HCEC 1CT (cell line): ENCODE results near the gene HGS.

ENCODE experiments used
- DNase-seq: peaks from one replicate; pipeline ENCODE4 v3.0.0-alpha.2; 2017

HGS gene, protein sequence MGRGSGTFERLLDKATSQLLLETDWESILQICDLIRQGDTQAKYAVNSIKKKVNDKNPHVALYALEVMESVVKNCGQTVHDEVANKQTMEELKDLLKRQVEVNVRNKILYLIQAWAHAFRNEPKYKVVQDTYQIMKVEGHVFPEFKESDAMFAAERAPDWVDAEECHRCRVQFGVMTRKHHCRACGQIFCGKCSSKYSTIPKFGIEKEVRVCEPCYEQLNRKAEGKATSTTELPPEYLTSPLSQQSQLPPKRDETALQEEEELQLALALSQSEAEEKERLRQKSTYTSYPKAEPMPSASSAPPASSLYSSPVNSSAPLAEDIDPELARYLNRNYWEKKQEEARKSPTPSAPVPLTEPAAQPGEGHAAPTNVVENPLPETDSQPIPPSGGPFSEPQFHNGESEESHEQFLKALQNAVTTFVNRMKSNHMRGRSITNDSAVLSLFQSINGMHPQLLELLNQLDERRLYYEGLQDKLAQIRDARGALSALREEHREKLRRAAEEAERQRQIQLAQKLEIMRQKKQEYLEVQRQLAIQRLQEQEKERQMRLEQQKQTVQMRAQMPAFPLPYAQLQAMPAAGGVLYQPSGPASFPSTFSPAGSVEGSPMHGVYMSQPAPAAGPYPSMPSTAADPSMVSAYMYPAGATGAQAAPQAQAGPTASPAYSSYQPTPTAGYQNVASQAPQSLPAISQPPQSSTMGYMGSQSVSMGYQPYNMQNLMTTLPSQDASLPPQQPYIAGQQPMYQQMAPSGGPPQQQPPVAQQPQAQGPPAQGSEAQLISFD

DNA sequence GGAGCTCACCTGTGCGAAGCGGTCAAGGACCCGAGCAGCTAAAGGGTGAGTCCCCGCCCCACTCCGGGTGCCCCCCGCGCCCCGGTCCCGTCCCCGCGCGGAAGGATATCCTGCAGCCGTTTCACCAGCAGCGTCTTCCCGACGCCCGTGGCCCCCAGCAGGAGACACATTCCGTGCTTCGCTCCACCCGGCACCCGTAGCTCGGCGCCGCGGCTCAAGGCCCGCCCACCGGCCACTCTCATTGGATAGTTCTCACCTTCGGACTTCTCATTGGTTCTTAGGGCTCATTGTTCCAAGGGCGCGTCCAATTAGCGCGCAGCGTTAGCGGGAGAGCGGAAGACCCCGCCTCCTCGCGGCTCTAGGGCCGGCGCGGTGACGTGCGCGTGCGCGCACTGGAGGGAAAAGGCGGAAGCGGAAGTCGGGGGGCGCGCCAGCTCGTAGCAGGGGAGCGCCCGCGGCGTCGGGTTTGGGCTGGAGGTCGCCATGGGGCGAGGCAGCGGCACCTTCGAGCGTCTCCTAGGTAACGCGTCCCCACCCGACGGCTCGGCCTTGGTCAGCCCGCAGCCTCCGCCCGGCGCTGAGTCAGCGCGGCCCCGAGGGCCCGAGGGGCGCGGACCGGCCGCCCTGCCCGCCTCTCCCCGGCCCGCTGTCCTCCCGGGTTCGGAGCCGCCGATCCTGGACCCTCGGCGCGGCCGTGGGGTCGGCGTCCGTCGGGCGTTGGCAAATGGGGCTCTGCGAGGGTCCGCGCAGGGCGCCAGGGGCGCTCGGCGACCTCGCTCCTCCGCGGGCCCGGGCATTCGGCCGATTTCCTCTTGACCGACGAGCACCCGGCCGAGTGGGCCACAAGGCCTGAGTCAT is at the start of gene HGS, which contains the start of gene ARL16:
Gene HGS (plus strand): TSS at position 428 of the 858 bp plus-strand sequence. CDS start 56 bp downstream, at position 484.
Gene ARL16 (minus strand): TSS at position 214 of the 858 bp plus-strand sequence. CDS start 44 bp downstream, at position 170.
- DNase-seq = peak; percentile 98

- DNase-seq = no peak
Observed at GRCh38 chr17:81635431-81635830, 48.4 kb upstream of the HGS start.

- peak; percentile 35 for DNase-seq
Observed at GRCh38 chr17:81635973-81636504, 47.8 kb upstream of the HGS start.

- DNase-seq = peak; percentile 74
Observed at GRCh38 chr17:81636505-81637288, 47.1 kb upstream of the HGS start, which contains the start of the genes NPLOC4 and TSPAN10. Gene NPLOC4 (minus strand): TSS chr17:81637112. CDS start chr17:81636930, 182 bp downstream. Gene TSPAN10 (plus strand): TSS chr17:81637196. CDS start chr17:81642413, 5,217 bp downstream.

- DNase-seq = no peak
Observed at GRCh38 chr17:81638683-81639082, 45.1 kb upstream of the HGS start.

DNA sequence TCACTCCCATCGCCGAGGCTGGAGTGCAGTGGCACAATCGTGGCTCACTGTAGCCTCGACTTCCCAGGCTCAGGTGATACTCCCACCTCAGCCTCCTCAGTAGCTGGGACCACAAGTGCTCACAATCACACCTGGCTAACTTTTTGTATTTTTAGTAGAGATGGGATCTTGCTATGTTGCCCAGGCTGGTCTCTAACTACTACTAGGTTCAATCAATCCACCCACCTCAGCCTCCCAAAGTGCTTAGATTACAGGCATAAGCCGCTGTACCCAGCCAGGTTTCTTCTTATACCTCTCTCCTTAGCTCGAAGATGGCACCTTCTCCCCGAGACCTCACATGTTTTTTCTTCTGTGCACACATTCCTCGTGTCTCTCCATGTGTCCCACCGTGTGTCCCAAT is 43.8 kb upstream of the HGS start:
- no peak for DNase-seq

DNA sequence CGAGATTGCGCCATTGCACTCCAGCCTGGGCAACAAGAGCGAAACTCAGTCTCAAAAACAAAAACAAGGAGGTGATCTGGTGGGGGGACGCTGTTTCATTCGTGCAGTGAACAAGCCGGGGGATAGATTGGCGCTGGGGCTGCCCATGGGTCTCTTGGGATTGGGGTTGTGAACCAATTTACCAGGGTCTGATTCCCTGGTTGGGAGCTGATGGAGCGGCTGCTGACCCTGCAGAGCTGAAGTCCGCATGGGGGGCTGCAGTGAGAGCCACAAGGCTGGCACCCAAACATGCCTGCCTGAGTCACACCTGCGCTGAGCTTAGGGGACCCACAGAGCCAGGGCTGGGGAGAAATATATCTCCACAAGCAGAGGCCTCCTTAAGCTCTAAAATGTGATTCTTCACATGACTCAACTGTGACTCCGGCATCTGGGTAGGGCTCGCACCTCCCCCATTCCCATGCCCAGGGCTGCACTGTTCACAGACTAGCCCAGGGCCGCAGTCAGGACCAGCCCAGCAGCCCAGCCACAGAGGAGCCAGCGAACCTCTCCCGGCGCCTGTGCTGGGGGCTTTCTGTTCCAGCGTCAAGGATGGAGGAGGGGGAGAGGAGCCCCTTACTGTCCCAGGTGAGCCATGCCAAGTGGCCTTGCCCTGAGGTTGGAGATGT is 41.9 kb upstream of the HGS start:
- peak; percentile 85 for DNase-seq

- DNase-seq = no peak
Observed at GRCh38 chr17:81644496-81644895, 39.3 kb upstream of the HGS start.

DNA sequence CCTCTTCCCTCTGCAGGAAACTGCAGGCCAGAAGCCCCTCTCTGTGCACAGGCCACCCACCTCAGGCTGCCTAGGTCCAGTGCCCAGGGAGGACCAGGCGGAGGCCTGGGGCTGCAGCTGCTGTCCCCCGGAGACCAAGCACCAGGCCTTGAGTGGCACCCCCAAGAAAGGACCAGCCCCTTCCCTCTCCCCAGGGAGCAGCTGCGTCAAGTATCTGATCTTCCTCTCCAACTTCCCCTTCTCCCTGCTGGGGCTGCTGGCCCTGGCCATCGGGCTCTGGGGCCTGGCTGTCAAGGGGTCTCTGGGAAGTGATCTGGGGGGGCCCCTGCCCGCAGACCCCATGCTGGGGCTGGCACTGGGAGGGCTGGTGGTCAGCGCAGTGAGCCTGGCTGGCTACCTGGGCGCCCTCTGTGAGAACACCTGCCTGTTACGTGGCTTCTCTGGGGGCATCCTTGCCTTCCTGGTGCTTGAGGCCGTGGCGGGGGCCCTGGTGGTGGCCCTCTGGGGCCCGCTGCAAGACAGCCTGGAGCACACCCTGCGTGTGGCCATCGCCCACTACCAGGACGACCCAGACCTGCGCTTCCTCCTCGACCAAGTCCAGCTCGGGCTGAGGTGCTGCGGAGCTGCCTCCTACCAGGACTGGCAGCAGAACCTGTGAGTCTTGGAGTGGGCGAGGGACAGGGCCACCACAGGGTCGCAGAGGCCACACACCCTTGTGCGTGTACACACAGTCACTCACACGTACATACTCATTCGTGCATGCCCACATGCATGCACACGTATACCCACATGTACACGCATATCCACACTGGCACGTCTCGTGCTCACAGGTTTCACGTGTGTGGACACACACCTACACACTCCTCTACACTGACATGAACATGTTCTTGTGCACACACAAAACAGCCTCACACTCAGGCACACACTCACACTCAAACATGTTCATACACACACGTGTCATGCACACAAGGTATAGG is 38.5 kb upstream of the HGS start:
- no peak for DNase-seq

GRCh38 chr17:81646869-81647600 is 36.8 kb upstream of the HGS start:
- no peak for DNase-seq

DNA sequence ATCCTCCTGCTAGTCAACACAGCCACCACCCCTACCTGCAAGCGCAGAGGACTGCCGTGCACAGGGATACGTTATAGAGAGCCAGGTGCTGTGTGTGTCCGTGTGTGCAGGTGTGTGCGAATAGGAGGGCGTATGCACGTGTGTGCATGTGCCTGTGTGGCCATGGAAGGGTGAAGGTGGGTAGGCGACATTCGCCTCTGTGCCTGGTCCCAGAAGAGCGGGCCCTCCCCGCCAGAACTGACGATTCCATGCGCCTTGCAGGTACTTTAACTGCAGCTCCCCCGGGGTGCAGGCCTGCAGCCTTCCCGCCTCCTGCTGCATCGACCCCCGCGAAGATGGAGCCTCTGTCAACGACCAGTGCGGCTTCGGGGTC is 36.2 kb upstream of the HGS start:
- no peak for DNase-seq

GRCh38 chr17:81648013-81648706 is 35.7 kb upstream of the HGS start:
- DNase-seq = no peak

DNA sequence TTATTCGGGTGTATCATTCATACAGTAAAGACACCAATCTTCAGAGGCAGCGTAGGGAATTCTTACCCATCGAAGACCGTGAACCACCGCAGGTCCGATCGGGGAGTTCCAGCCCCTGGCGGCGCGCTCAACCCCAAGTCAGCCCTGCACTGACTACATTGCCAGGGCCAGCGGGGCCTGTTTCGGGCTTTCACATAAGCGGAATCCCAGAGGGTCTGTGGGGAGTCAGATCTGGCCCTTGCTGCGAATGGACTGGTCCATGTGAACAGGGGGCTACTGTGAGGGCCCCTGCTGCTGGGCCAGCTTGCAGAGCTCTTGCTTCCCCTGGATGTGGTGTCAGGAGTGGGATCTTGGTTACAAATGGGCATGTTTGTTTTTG is 35.1 kb upstream of the HGS start:
- DNase-seq = no peak

DNA sequence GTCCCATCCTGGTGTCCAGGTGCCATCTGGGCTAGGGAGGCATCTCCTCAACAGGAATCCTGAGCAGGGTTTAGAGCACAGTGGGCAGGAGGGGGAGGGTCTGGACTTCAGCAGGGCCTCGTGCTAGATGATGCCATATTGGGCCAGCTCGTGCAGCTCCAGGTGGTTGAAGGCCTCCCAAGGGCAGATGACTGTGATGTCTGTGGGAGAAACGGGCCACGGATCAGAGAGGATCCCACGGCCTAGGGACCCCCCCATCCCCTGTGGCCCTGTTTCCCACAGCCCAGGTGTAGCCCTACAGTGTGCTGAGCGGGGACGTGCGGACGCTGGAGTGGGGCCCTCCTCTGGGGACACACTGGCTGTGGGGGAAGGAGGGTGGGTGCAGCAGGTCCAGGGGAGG is 32.9 kb upstream of the HGS start:
- no peak for DNase-seq

GRCh38 chr17:81651692-81652091 is 32.1 kb upstream of the HGS start:
- DNase-seq = peak; percentile 91

DNA sequence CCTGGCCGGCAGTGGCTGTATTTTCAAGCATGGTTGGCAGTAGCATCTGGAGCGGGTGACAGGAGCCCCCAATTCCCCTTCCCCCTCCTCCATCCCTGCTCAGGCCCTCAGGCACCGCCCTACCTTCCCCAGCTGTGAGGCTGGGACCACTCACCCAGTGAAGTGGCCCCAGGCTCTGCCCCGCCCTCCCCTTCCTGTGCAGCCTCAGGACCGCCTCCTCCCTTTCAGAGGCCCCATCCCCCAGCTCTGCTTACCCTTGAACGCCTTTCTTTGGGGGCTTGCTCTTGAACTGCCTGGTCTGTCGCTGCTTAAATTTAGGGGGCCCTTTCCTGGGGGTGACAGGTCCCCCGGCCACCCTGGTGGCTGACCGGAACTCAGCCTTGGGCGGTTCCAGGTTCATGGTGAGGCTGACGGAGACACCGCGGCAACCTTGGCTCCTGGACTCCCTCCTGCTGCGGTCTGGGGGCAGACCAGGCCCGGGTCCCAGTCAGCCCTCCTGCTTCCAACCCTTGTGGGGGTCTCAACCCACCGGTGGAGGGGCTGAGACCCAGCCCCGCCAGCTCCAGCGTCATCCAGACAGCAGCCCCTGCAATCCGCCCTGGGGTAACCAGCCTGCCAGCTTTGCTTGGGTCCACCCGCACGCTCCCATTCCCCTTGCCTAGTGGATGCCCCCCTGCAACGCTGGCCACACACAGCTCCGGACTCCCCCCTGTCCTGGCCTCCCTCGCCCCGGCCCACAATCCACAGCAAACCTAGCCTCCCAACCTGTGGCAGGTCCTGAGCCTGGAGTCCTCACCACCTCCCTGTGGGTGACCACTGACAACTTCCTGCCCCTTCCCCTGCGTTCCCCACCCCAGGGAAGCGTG is 30.7 kb upstream of the HGS start:
- DNase-seq = no peak

GRCh38 chr17:81655378-81656117 is 28.3 kb upstream of the HGS start:
- DNase-seq = no peak
